Type B pancreatic cell (in vitro differentiated cells): ENCODE data around the gene SLC35B2. TPM values are rescaled to one million over a fixed set of nuclear protein-coding genes. Genes with fewer than 3 reads are reported as not detected.

Source experiments
- DNase-seq: peaks from one replicate; pipeline ENCODE4 v3.0.0; 2021; ENCODE audit warnings: mixed read lengths; ENCODE audit not compliant: unreplicated experiment; ENCODE audit errors: extremely low spot score
- H3K27ac Mint-ChIP-seq: 2 replicates; pipeline ENCODE4 v1.8.0; 2021; ENCODE audit warnings: mild to moderate bottlenecking, mixed read lengths
- H3K27me3 Mint-ChIP-seq: 2 replicates; pipeline ENCODE4 v1.8.0; 2021; ENCODE audit warnings: mixed read lengths
- H3K36me3 Mint-ChIP-seq: 2 replicates; pipeline ENCODE4 v1.8.0; 2021; ENCODE audit warnings: mixed read lengths
- H3K4me1 Mint-ChIP-seq: one replicate; pipeline ENCODE4 v1.8.0; 2021; ENCODE audit warnings: mixed read lengths; ENCODE audit not compliant: unreplicated experiment
- H3K4me3 Mint-ChIP-seq: 2 replicates; pipeline ENCODE4 v1.8.0; 2021; ENCODE audit warnings: mild to moderate bottlenecking, mixed read lengths
- H3K9me3 Mint-ChIP-seq: 2 replicates; pipeline ENCODE4 v1.8.0; 2021; ENCODE audit warnings: mixed read lengths
- total RNA-seq: library from RNA; stranded (reverse); gene quantifications from 2 replicates; pipeline ENCODE4 v1.2.1, GENCODE V29; 2021; ENCODE audit warnings: low replicate concordance
- TF ChIP-seq, protein P1 (sequence below): fragments of 200-600 bp; sonication (generic); conservative IDR thresholded peaks from 2 replicates; pipeline ENCODE4 v1.5.0; 2021; ENCODE audit warnings: antibody characterized with exemption, mild to moderate bottlenecking

SLC35B2 gene
- total RNA-seq, 1 donor from 2014 or later: 39.6 TPM

DNA sequence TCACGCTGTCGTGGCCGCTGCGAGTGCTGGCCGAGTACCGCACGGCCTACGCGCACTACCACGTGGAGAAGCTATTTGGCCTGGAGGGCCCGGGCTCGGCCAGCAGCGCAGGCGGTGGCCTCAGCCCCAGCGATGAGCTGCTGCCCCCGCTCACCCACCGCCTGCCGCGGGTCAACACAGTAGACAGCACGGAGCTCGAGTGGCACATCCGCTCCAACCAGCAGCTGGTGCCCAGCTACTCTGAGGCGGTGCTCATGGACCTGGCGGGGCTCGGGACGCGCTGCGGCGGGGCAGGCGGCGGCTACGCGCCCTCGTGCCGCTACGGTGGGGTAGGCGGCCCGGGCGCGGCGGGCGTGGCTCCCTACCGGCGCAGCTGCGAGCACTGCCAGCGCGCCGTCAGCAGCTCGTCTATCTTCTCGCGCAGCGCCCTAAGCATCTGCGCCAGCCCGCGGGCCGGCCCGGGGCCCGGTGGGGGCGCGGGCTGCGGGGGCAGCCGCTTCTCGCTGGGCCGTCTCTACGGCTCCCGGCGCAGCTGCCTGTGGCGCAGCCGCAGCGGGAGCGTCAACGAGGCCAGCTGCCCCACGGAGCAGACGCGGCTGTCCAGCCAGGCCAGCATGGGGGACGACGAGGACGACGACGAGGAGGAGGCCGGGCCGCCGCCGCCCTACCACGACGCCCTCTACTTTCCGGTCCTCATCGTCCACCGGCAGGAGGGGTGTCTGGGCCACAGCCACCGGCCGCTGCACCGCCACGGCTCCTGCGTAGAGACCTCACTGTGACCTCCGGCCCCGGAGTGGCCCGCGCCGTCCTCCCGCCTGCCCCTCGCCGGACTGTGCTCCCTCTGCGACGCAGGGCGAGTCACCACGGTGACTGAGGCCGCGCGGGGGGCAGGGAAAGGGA is 18.7 kb upstream of the SLC35B2 start:
- H3K4me1 Mint-ChIP-seq: no peaks in the 10 kb centered on the region
- H3K36me3 Mint-ChIP-seq: no peaks in the 10 kb centered on the region
- H3K9me3 Mint-ChIP-seq: no peaks in the 10 kb centered on the region
- H3K4me3 Mint-ChIP-seq: no peak overlapping the region
- H3K27ac Mint-ChIP-seq: no peak overlapping the region
- TF ChIP-seq, protein P1, sequence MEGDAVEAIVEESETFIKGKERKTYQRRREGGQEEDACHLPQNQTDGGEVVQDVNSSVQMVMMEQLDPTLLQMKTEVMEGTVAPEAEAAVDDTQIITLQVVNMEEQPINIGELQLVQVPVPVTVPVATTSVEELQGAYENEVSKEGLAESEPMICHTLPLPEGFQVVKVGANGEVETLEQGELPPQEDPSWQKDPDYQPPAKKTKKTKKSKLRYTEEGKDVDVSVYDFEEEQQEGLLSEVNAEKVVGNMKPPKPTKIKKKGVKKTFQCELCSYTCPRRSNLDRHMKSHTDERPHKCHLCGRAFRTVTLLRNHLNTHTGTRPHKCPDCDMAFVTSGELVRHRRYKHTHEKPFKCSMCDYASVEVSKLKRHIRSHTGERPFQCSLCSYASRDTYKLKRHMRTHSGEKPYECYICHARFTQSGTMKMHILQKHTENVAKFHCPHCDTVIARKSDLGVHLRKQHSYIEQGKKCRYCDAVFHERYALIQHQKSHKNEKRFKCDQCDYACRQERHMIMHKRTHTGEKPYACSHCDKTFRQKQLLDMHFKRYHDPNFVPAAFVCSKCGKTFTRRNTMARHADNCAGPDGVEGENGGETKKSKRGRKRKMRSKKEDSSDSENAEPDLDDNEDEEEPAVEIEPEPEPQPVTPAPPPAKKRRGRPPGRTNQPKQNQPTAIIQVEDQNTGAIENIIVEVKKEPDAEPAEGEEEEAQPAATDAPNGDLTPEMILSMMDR: no peak
- H3K27me3 Mint-ChIP-seq: peaks cover 72% of the 10 kb centered on the region
- DNase-seq: no peak

DNA sequence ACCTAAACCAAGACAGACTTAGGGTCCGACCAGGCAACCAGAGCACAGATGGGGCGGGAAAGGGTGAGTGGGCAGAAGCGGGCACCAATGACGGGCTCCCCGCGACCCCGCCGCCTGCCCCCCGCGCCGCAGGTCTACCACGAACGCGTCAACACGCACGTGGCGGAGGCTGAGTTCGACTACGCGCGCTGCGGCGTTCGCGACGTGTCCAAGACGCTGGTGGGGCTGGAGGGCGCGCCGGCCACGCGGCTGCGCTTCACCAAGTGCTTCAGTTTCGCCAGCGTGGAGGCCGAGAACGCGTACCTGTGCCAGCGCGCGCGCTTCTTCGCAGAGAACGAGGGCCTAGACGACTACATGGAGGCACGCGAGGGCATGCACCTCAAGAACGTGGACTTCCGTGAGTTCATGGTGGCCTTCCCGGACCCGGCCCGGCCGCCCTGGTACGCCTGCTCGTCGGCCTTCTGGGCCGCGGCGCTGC is 18.0 kb upstream of the SLC35B2 start:
- TF ChIP-seq, protein P1: no peak
- no peak for DNase-seq
- Mint-ChIP-seq H3K9me3 (no peaks in the 10 kb centered on the region), H3K36me3 (no peaks in the 10 kb centered on the region), H3K27ac (no peak overlapping the region), H3K27me3 (peaks cover 66% of the 10 kb centered on the region), H3K4me1 (no peaks in the 10 kb centered on the region), H3K4me3 (no peak overlapping the region)

DNA sequence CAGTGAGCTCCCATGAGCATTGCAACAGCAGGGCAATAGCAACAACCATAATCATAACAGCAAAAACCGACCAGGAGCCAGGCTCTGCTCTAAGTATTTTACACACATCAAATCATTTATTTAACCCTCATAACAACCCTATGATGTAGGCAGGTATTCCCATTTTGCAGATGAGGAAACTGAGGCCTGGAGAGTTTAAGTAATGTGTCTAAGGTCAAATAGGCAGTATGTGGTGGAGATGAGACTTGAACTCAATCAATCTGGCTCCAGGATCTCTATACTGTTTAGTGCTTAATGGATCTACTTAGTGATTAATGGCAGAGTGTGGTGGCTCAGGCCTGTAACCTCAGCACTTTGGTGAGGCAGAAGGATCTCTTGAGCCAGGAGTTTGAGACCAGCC is 16.3 kb upstream of the SLC35B2 start:
- Mint-ChIP-seq H3K4me3 (no peak overlapping the region), H3K36me3 (no peaks in the 10 kb centered on the region), H3K27me3 (peaks cover 67% of the 10 kb centered on the region), H3K27ac (no peak overlapping the region), H3K4me1 (no peaks in the 10 kb centered on the region), H3K9me3 (no peaks in the 10 kb centered on the region)
- TF ChIP-seq, protein P1: no peak
- no peak for DNase-seq

DNA sequence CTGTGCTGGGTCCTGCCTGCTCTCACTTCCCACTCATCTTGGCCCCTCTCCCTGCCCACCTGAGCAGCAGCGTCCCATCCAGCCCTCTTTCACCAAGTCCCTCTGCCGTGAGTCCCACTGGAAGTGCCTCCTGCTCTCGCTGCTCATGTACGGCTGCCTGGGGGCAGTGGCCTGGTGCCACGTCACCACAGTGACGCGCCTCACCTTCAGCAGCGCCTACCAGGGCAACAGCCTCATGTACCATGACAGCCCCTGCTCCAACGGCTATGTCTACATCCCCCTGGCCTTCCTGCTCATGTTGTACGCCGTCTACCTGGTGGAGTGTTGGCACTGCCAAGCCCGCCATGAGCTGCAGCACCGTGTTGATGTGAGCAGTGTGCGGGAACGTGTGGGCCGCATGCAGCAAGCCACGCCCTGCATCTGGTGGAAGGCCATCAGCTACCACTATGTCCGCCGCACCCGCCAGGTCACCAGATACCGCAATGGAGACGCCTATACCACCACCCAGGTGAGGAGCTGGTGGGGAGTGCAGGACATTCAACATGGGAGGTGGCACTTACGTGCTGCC is 15.8 kb upstream of the SLC35B2 start:
- Mint-ChIP-seq H3K4me1 (no peaks in the 10 kb centered on the region), H3K27me3 (peaks cover 65% of the 10 kb centered on the region), H3K27ac (no peak overlapping the region), H3K36me3 (no peaks in the 10 kb centered on the region), H3K9me3 (no peaks in the 10 kb centered on the region), H3K4me3 (peak overlapping the region; percentile 62)
- DNase-seq: no peak
- TF ChIP-seq, protein P1: no peak

DNA sequence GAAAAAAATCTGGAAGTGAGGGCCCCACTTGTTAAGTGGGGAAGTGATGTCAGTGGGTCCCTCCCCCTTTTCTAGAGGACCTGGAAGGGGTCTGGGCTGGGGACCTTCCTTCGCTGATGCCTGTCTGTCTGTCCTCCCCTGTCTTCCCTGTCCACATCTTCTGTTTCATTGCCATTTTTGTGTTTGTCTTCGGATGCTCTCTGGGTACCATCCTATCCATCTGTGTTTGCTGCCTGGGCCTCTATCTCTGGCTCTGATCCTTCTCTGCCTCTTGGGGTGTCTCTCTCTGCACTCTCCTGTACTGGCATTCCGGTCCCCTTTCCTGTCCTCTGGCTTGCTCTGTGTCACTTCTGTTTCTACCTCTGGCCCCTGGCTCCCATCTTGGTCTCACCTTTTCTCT is 15.2 kb upstream of the SLC35B2 start:
- Mint-ChIP-seq H3K27me3 (peaks cover 63% of the 10 kb centered on the region), H3K36me3 (no peaks in the 10 kb centered on the region), H3K4me1 (no peaks in the 10 kb centered on the region), H3K9me3 (no peaks in the 10 kb centered on the region), H3K4me3 (peak overlapping the region; percentile 62), H3K27ac (no peak overlapping the region)
- no peak for DNase-seq
- TF ChIP-seq, protein P1: no peak
